ENCODE measurements around the gene INAFM1.
"Not testable (repeated sequence)": the region's sequence is repeated elsewhere in the genome, so short reads cannot be mapped to it uniquely, and the experiment has no call there.

INAFM1 gene

DNA sequence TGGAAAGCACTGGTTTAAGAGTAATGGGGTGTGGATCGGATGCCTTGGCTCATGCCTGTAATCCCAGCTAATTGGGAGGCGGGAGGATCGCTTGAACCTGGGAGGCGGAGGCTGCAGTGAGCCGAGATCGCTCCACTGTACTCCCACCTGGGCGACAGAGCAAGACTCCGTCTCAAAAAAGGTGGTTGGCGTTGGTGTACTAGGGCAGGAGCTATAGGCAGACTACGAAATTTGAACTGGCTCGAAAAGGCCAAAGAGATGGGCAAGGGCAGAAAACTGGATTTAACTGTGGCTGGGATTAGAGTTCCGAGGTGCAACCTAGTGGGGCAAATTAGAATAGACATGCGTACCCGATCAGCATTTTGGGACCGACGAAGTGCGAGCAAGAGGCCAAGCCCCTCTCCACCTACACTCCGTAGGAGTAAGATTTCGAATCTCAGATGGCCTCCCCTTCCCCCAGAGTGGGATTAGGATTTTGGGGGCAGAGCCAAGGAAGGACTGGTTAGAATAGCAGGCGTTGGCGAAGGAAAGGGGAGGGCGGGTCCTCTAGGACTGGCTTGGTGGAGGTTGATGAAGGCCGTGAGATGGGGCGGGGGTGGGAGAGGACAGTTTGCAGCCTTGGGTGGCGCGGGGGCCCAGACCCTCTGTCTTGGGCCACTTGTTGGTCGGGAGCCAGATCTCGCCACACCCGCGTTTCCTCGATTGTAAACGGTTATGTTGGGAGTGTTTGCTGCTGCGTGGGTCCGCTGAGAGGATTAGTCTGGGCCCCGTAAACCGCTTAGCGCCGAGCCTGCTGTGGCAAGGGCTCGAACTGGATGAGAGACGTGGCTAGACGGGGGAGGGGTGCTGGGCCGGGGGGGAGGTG, 2.0 kb upstream of the INAFM1 start:
- Mint-ChIP-seq H3K9me3 (no peaks in the 10 kb centered on the region), H3K27ac (peak overlapping the region; percentile 94 to 99 (median 98)), H3K4me1 (peaks cover 22% of the 10 kb centered on the region), H3K36me3 (ENCODE audit: low read depth) (peaks cover 24% of the 10 kb centered on the region), H3K4me3 (peak overlapping the region; percentile 90 to 93 (median 93)), H3K27me3 (ENCODE audit: low read depth) (peaks cover 8% of the 10 kb centered on the region)
- TF ChIP-seq, protein P1, sequence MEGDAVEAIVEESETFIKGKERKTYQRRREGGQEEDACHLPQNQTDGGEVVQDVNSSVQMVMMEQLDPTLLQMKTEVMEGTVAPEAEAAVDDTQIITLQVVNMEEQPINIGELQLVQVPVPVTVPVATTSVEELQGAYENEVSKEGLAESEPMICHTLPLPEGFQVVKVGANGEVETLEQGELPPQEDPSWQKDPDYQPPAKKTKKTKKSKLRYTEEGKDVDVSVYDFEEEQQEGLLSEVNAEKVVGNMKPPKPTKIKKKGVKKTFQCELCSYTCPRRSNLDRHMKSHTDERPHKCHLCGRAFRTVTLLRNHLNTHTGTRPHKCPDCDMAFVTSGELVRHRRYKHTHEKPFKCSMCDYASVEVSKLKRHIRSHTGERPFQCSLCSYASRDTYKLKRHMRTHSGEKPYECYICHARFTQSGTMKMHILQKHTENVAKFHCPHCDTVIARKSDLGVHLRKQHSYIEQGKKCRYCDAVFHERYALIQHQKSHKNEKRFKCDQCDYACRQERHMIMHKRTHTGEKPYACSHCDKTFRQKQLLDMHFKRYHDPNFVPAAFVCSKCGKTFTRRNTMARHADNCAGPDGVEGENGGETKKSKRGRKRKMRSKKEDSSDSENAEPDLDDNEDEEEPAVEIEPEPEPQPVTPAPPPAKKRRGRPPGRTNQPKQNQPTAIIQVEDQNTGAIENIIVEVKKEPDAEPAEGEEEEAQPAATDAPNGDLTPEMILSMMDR (IDR thresholded peaks at IDR 0.05; ENCODE audit: unreplicated experiment in 3 of 3): no peak

DNA sequence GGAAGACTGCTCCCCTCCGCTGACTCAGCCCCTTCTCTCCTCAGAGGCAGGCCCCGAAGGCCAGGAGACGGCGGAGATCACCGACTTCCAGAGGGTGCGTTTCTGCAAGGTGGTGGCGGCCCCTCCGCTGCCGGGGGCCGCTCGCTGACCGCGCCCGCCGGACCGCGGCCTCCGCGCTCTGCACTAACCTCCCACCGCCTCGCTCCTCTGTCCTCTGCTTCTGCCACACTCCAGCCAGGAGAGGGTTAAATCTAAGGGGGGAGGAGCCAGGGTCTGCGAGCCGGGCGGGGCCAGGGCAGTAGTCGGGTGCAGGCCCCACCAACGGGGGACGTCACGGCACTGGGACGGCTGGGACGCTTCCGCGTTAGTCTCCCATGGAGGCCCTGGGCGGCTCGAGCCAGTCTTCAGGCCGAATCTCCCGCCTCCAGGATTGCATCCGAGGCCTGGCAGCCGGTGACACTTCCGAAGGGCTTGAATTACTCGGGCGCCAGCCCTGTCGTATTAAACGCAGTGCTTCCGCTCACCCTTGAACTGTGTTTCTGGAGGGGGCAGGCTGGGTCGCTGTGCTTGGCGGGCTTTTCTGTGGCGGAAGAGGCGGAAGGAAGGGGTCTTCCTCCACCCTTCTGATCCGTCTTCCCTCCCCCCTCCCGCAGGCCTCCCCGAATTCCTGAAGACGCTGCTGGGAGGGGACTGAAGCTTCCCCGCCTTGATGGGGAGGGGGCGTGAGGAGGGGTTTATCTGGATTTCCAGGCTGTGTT, 1.2 kb upstream of the INAFM1 start:
- Mint-ChIP-seq H3K36me3 (ENCODE audit: low read depth) (peaks cover 23% of the 10 kb centered on the region), H3K27me3 (ENCODE audit: low read depth) (peaks cover 8% of the 10 kb centered on the region), H3K4me1 (peaks cover 27% of the 10 kb centered on the region), H3K27ac (peak overlapping the region; percentile 94 to 99 (median 98)), H3K9me3 (no peaks in the 10 kb centered on the region), H3K4me3 (peak overlapping the region; percentile 90 to 93 (median 93))
- TF ChIP-seq, protein P1 (IDR thresholded peaks at IDR 0.05; ENCODE audit: unreplicated experiment in 3 of 3): no peak

DNA sequence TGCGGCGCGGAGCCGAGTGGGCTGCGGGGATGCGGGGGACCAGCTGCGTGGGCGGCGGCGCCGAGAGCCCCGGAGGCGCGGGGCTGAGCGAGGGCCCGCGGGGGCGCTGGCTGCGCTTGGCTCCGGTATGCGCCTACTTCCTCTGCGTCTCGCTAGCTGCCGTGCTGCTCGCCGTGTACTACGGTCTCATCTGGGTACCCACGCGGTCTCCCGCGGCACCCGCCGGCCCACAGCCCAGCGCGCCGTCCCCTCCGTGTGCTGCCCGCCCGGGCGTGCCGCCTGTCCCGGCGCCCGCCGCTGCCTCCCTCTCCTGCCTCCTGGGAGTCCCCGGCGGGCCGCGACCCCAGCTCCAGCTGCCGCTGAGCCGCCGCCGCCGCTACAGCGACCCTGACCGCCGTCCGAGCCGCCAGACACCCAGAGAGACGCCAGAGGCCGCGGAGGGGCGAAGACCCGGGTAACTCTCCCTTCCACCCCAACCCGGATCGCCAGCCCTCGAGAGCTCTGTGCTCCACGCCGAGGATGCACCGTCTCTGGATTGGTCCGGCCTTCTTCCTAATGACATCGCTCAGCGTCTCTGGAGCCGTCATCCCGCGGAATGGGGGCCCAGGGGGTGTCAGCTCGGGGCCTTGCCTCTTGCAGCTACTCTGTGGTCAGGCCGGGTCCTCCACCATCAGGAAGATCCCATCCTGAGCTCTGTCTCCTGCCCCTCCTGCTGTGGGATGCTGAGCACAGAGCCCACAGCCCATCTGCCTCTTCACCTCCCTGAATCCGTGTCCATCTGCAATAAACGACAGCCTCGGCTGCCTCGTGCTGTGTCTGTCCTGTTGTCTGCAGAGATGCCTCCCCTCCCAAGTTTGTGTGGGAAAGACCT, 441 bp downstream of the INAFM1 start:
- no peaks in the 10 kb centered on the region for H3K9me3 Mint-ChIP-seq
- peak overlapping the region; percentile 86 to 92 (median 89) for H3K27ac Mint-ChIP-seq
- H3K36me3 Mint-ChIP-seq (ENCODE audit: low read depth): peaks cover 16% of the 10 kb centered on the region
- H3K4me3 Mint-ChIP-seq: peak overlapping the region; percentile 90 to 97 (median 91)
- TF ChIP-seq, protein P1 (IDR thresholded peaks at IDR 0.05; ENCODE audit: unreplicated experiment in 3 of 3): no peak
- H3K4me1 Mint-ChIP-seq: peaks cover 27% of the 10 kb centered on the region
- H3K27me3 Mint-ChIP-seq (ENCODE audit: low read depth): peaks cover 12% of the 10 kb centered on the region

DNA sequence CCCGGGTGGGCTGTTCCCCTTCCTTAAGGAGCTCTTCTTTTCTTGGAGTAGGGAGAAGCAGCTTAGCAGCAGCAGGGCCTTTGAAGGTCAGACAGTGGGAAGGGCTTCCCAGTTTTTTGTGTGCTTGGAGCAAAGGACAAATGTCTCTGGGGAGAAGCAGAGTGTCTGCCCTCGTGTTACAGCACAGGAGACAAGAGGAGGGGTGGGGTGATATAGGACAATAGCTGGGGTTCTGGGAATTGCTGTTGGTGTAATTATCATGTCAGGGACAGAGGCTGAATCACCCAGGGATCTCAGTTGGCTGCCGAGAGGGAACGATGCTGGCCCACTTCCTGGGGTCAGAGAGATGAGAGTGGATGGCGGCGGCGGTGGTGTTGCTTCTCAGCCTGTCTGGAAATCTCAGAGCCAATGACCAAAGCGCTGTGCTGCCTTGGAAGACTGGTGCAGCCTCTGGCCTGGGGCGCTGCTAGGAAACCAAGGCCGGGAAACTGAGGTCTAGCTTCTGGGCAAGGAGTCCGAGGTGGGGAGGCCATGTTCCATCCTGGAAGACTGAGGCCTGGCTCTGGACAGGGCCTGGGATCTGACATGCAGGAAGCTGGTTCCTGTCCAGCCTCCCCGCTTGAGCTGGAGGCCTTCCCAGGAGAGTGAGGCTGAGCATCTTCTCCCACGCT, 1.2 kb downstream of the INAFM1 start:
- H3K9me3 Mint-ChIP-seq: no peaks in the 10 kb centered on the region
- H3K27me3 Mint-ChIP-seq (ENCODE audit: low read depth): peaks cover 12% of the 10 kb centered on the region
- H3K4me1 Mint-ChIP-seq: peaks cover 27% of the 10 kb centered on the region
- peak overlapping the region; percentile 86 to 92 (median 89) for H3K27ac Mint-ChIP-seq
- peaks cover 9% of the 10 kb centered on the region for H3K36me3 Mint-ChIP-seq (ENCODE audit: low read depth)
- TF ChIP-seq, protein P1 (IDR thresholded peaks at IDR 0.05; ENCODE audit: unreplicated experiment in 3 of 3): no peak
- peak overlapping the region; percentile 90 to 97 (median 91) for H3K4me3 Mint-ChIP-seq

DNA sequence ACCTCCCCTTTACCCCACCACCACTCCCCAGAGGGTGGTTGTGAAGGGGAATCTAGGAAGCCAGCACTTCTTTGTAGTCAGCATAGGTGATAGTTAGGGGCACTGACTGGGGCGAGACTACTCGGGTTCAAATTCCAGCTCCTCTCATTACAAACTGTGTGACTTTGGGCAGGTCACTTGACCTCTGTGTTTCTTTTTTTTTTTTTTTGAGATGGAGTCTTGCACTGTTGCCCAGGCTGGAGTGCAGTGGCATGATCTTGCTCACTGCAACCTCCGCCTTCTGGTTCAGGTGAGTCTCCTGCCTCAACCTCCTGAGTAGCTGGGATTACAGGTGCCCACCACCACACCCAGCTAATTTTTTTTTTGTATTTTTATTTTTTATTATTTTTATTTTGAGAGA, 1.8 kb downstream of the INAFM1 start:
- H3K9me3 Mint-ChIP-seq; H3K36me3 Mint-ChIP-seq (ENCODE audit: low read depth): not testable (repeated sequence)
- H3K4me1 Mint-ChIP-seq: peaks cover 27% of the 10 kb centered on the region
- peak overlapping the region in 2 of 3 experiments; percentile 86 to 92 for H3K27ac Mint-ChIP-seq
- peak overlapping the region; percentile 90 to 97 (median 91) for H3K4me3 Mint-ChIP-seq
- peaks cover 12% of the 10 kb centered on the region for H3K27me3 Mint-ChIP-seq (ENCODE audit: low read depth)

Measured in nephron (organoid).